Caco-2 (cell line): ENCODE results near the gene STPG1. TPM values are rescaled to one million over a fixed set of nuclear protein-coding genes. Genes with fewer than 3 reads are reported as not detected.

ENCODE experiments used
- BruUV-seq: library from RNA; stranded (reverse); fragments of 400-500 nt; replicated peaks from 2 replicates; lab custom pipeline; 2021; lab: Mats Ljungman, UMichigan
- CTCF ChIA-PET: fragments of 300-600 bp; sonication (Branson Sonifier 250); formaldehyde crosslinking; loops from one replicate; lab custom pipeline; 2022; ENCODE audit warnings: antibody characterized with exemption; lab: Charles Lee
- POLR2A ChIA-PET: fragments of 300-600 bp; sonication (Branson Sonifier 250); formaldehyde crosslinking; loops from one replicate; lab custom pipeline; 2022; ENCODE audit warnings: antibody characterized with exemption; lab: Charles Lee
- DNase-seq, 2 experiments: peaks; one replicate each; pipeline versions ENCODE4 v3.0.0 to v3.0.0-alpha.2; 2020 to 2022
- H3K27me3 ChIP-seq: replicated peaks from 2 replicates; pipeline ENCODE4 v1.6.0; 2011; ENCODE audit warnings: low read length; ENCODE audit not compliant: control insufficient read depth, insufficient read depth
- H3K36me3 ChIP-seq: 2 replicates; pipeline ENCODE4 v1.5.1; 2011; ENCODE audit warnings: low read length; ENCODE audit not compliant: control insufficient read depth, insufficient read depth
- H3K4me1 ChIP-seq: fragments of 250-450 bp; sonication (Bioruptor Pico); 2 replicates; pipeline ENCODE4 v1.5.1; 2020; ENCODE audit warnings: mild to moderate bottlenecking
- H3K4me3 ChIP-seq: 2 replicates; pipeline ENCODE4 v1.5.1; 2011; ENCODE audit warnings: low read depth, mild to moderate bottlenecking, control low read depth, low read length
- H3K9me3 ChIP-seq: fragments of 250-450 bp; sonication (Bioruptor Pico); 2 replicates; pipeline ENCODE4 v1.5.1; 2020; ENCODE audit warnings: mild to moderate bottlenecking, moderate library complexity
- H3K27ac Mint-ChIP-seq: one replicate; pipeline ENCODE4 v1.8.0; 2022; ENCODE audit warnings: mixed read lengths; ENCODE audit not compliant: unreplicated experiment
- H3K27me3 Mint-ChIP-seq: one replicate; pipeline ENCODE4 v1.8.0; 2022; ENCODE audit warnings: mixed read lengths; ENCODE audit not compliant: insufficient read depth, unreplicated experiment
- H3K36me3 Mint-ChIP-seq: one replicate; pipeline ENCODE4 v1.8.0; 2022; ENCODE audit warnings: mild to moderate bottlenecking, mixed read lengths; ENCODE audit not compliant: insufficient read depth, unreplicated experiment
- H3K4me1 Mint-ChIP-seq: one replicate; pipeline ENCODE4 v1.8.0; 2022; ENCODE audit warnings: low read depth, mixed read lengths; ENCODE audit not compliant: unreplicated experiment
- H3K4me3 Mint-ChIP-seq: one replicate; pipeline ENCODE4 v1.8.0; 2022; ENCODE audit warnings: mild to moderate bottlenecking, moderate library complexity, mixed read lengths; ENCODE audit not compliant: unreplicated experiment
- H3K9me3 Mint-ChIP-seq: one replicate; pipeline ENCODE4 v1.8.0; 2022; ENCODE audit warnings: mixed read lengths; ENCODE audit not compliant: unreplicated experiment
- CTCF ChIP-seq, 2 experiments: fragments of 200-600 bp in 1 of 2; IDR thresholded peaks; 1 replicate in 1 of 2; 2 replicates in 1 of 2; pipeline versions ENCODE4 v1.5.1 to v1.8.0; 2011 to 2022; ENCODE audit warnings: antibody characterized with exemption in 1 of 2, control low read depth in 1 of 2, inconsistent platforms in 1 of 2, low read depth in 1 of 2, low read length in 1 of 2, mild to moderate bottlenecking in 1 of 2, moderate library complexity in 1 of 2; ENCODE audit not compliant: insufficient read depth in 1 of 2, severe bottlenecking in 1 of 2, unreplicated experiment in 1 of 2
- intact Hi-C: fragments of 100-400 bp; cut with micrococcal nuclease; formaldehyde crosslinking; loops from one replicate; pipeline ENCODE4 v1.10.0; 2022; ENCODE audit not compliant: unreplicated experiment
- total RNA-seq: library from RNA; stranded (reverse); gene quantifications from 2 replicates; pipeline ENCODE4 v1.2.3, GENCODE V29; 2022

Gene STPG1
- total RNA-seq, 1 experiment from 2014 or later, result 8.6 TPM

DNA sequence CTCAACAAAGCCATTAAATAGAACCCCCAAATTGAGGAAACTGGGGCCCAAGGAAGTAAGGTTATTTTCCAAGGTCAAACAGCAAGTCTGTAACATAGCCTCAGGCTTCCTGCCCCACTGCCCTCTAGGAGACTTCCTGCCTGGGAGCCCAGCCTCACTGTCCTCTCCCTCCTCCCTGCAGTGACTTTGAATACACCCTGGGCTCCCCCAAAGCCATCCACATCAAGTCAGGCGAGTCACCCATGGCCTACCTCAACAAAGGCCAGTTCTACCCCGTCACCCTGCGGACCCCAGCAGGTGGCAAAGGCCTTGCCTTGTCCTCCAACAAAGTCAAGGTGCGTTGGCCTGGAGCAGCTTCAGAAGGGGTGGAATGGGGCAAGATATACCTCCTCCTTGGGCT is 76.1 kb downstream of the STPG1 start:
- H3K27ac Mint-ChIP-seq, result no peak overlapping the region

DNA sequence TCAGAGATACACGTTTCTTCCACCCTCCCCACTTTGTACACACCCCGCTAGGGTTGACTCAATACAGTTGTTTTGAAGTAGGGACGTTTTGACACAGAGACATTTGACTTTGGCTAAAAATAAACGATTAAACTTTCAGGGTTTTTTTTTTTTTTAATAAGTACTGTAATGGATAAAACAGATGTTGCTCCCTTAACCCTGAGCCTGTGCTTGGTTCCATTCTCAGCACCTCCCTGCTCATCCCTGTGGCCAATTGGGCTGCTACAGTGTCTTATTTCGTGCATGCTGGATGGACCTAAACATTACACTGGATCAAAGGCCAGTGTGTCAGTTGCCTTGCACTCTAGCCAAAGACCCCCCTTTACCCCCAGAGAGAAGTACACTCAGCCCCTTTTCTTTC is 77.5 kb downstream of the STPG1 start:
- Histone ChIP-seq H3K36me3 (no peaks in the 10 kb centered on the region), H3K4me1 (no peaks in the 10 kb centered on the region), H3K4me3 (no peak overlapping the region), H3K27me3 (no peaks in the 10 kb centered on the region), H3K9me3 (no peaks in the 10 kb centered on the region)
- H3K9me3 Mint-ChIP-seq, result no peaks in the 10 kb centered on the region
- H3K4me3 Mint-ChIP-seq, result no peak overlapping the region
- no peaks in the 10 kb centered on the region for H3K27me3 Mint-ChIP-seq
- no peak for TF ChIP-seq CTCF (IDR thresholded peaks at IDR 0.05; ENCODE audit: insufficient read depth in 1 of 2, low read depth in 1 of 2, low read length in 1 of 2, severe bottlenecking in 1 of 2, unreplicated experiment in 1 of 2)
- H3K27ac Mint-ChIP-seq, result no peak overlapping the region
- intact Hi-C loops, result no loop called here
- CTCF ChIA-PET, result no interaction called here
- no peak for DNase-seq
- BruUV-seq, result no TSS peak
- no peaks in the 10 kb centered on the region for H3K4me1 Mint-ChIP-seq
- H3K36me3 Mint-ChIP-seq, result no peaks in the 10 kb centered on the region
- POLR2A ChIA-PET, result no interaction called here

More for the DNA sequence above, 76.1 kb downstream of the STPG1 start:
- TF ChIP-seq CTCF (IDR thresholded peaks at IDR 0.05; ENCODE audit: insufficient read depth in 1 of 2, low read depth in 1 of 2, low read length in 1 of 2, severe bottlenecking in 1 of 2, unreplicated experiment in 1 of 2), result no peak
- Mint-ChIP-seq H3K4me3 (no peak overlapping the region), H3K9me3 (no peaks in the 10 kb centered on the region), H3K36me3 (no peaks in the 10 kb centered on the region), H3K4me1 (no peaks in the 10 kb centered on the region), H3K27me3 (no peaks in the 10 kb centered on the region)
- POLR2A ChIA-PET, result no interaction called here
- Histone ChIP-seq H3K36me3 (no peaks in the 10 kb centered on the region), H3K9me3 (no peaks in the 10 kb centered on the region), H3K4me1 (no peaks in the 10 kb centered on the region), H3K4me3 (no peak overlapping the region), H3K27me3 (no peaks in the 10 kb centered on the region)
- no peak for DNase-seq
- CTCF ChIA-PET, result no interaction called here
- intact Hi-C loops, result no loop called here
- BruUV-seq, result no TSS peak

GRCh38 chr1:24331961-24332673 is 81.5 kb downstream of the STPG1 start:
- Histone ChIP-seq H3K27me3 (no peaks in the 10 kb centered on the region), H3K4me1 (no peaks in the 10 kb centered on the region), H3K36me3 (no peaks in the 10 kb centered on the region), H3K4me3 (no peak overlapping the region), H3K9me3 (no peaks in the 10 kb centered on the region)
- intact Hi-C loops, result no loop called here
- Mint-ChIP-seq H3K9me3 (no peaks in the 10 kb centered on the region), H3K4me3 (no peak overlapping the region), H3K27ac (no peak overlapping the region), H3K4me1 (no peaks in the 10 kb centered on the region), H3K27me3 (no peaks in the 10 kb centered on the region), H3K36me3 (no peaks in the 10 kb centered on the region)
- TF ChIP-seq CTCF (IDR thresholded peaks at IDR 0.05; ENCODE audit: insufficient read depth in 1 of 2, low read depth in 1 of 2, low read length in 1 of 2, severe bottlenecking in 1 of 2, unreplicated experiment in 1 of 2), result no peak
- BruUV-seq, result no TSS peak
- ChIA-PET CTCF (no interaction called here), POLR2A (no interaction called here)
- no peak for DNase-seq
